ENCODE measurements around the gene EPG5.
"Not testable (repeated sequence)": the region's sequence is repeated elsewhere in the genome, so short reads cannot be mapped to it uniquely, and the experiment has no call there.

EPG5 gene

DNA sequence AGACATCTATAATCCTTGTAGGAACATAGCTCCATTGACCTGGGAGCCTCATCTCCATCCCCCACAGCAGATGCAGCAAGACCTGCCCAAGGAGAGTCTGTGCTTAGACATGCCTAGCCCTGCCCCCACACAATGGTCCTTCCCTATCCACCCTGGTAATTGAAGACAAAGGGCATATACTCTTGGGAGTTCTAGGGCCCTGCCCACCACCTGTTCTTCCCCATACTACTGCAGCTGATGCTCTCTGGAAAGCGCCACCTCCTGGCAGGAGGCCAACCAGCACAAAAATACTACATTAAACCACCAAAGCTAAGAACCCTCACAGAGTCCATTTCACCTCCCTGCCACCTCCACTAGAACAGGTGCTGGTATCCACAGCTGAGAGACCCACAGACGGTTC is 160.0 kb downstream of the EPG5 start:
- H3K9ac ChIP-seq (ENCODE audit: low read length); H3K79me2 ChIP-seq (ENCODE audit: insufficient read depth, low read length); H3K9me2 ChIP-seq (replicated peaks; ENCODE audit: insufficient read depth, low read length); H3K36me3 ChIP-seq (ENCODE audit: low read length); H3K27ac ChIP-seq (ENCODE audit: low read depth, low read length); H3K4me2 ChIP-seq (ENCODE audit: low read depth, low read length, poor library complexity, severe bottlenecking); H3K27me3 ChIP-seq (ENCODE audit: low read length); H3F3A ChIP-seq (ENCODE audit: insufficient read depth); H2AFZ ChIP-seq (ENCODE audit: low read depth, low read length, severe bottlenecking); H3K9me3 ChIP-seq (ENCODE audit: insufficient read depth, low read length); H4K20me1 ChIP-seq (ENCODE audit: low read depth, low read length); H3K4me3 ChIP-seq (ENCODE audit: insufficient read depth, low read length, poor library complexity, severe bottlenecking): not testable (repeated sequence)
- TF ChIP-seq CTCF (IDR thresholded peaks at IDR 0.05; ENCODE audit: insufficient read depth, low read length, poor library complexity, severe bottlenecking) = peak; percentile 68

GRCh38 chr18:45806226-45806625 is 160.9 kb downstream of the EPG5 start:
- TF ChIP-seq EZH2phosphoT487 (conservative IDR thresholded peaks at IDR 0.05; ENCODE audit: low read length) = no peak
- no peak for TF ChIP-seq CTCF (IDR thresholded peaks at IDR 0.05; ENCODE audit: insufficient read depth, low read length, poor library complexity, severe bottlenecking)
- no peaks in the 10 kb centered on the region for H4K20me1 ChIP-seq (ENCODE audit: low read depth, low read length)
- H3K4me3 ChIP-seq (ENCODE audit: insufficient read depth, low read length, poor library complexity, severe bottlenecking) = no peak overlapping the region
- no peaks in the 10 kb centered on the region for H3K36me3 ChIP-seq (ENCODE audit: low read length)
- no peaks in the 10 kb centered on the region for H3F3A ChIP-seq (ENCODE audit: insufficient read depth)
- H3K27me3 ChIP-seq (ENCODE audit: low read length) = no peaks in the 10 kb centered on the region
- no peak overlapping the region for H2AFZ ChIP-seq (ENCODE audit: low read depth, low read length, severe bottlenecking)
- H3K9ac ChIP-seq (ENCODE audit: low read length) = no peak overlapping the region
- H3K79me2 ChIP-seq (ENCODE audit: insufficient read depth, low read length) = no peaks in the 10 kb centered on the region
- H3K9me3 ChIP-seq (ENCODE audit: insufficient read depth, low read length) = 0 out of 2 replicates have a peak, but pooled peaks cover 5% of the 10 kb centered on the region
- no peaks in the 10 kb centered on the region for H3K9me2 ChIP-seq (replicated peaks; ENCODE audit: insufficient read depth, low read length)
- no peak overlapping the region for H3K4me2 ChIP-seq (ENCODE audit: low read depth, low read length, poor library complexity, severe bottlenecking)
- no peak overlapping the region for H3K27ac ChIP-seq (ENCODE audit: low read depth, low read length)

DNA sequence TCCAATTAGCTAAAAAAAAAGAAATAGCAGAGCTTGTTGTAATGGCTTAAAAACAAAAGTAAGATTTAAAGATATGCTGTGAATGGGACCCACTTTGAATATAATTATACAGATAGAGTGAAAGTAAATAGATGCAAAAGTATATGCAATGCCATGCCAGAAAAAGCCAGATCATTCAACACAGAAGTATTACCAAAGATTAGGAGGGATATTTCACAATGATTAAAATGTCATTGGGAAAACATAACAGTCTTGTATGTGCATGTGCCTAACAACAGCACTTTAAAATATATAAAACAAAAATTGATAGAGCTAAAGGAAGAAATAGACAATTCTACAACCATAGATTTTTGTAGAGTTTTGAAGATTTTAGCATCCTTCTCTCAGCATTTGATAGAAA is 161.6 kb downstream of the EPG5 start:
- Histone ChIP-seq H3K9me2 (replicated peaks; ENCODE audit: insufficient read depth, low read length) (no peaks in the 10 kb centered on the region), H3K36me3 (ENCODE audit: low read length) (no peaks in the 10 kb centered on the region), H3K9me3 (ENCODE audit: insufficient read depth, low read length) (peaks cover 6% of the 10 kb centered on the region; the same call in 1 of the 2 replicates), H2AFZ (ENCODE audit: low read depth, low read length, severe bottlenecking) (no peak overlapping the region), H3K4me2 (ENCODE audit: low read depth, low read length, poor library complexity, severe bottlenecking) (no peak overlapping the region), H3F3A (ENCODE audit: insufficient read depth) (no peaks in the 10 kb centered on the region), H4K20me1 (ENCODE audit: low read depth, low read length) (no peaks in the 10 kb centered on the region), H3K79me2 (ENCODE audit: insufficient read depth, low read length) (no peaks in the 10 kb centered on the region), H3K27me3 (ENCODE audit: low read length) (0 out of 2 replicates have a peak, but pooled peaks cover 1% of the 10 kb centered on the region), H3K9ac (ENCODE audit: low read length) (no peak overlapping the region), H3K27ac (ENCODE audit: low read depth, low read length) (no peak overlapping the region), H3K4me3 (ENCODE audit: insufficient read depth, low read length, poor library complexity, severe bottlenecking) (no peak overlapping the region)
- TF ChIP-seq EZH2phosphoT487 (conservative IDR thresholded peaks at IDR 0.05; ENCODE audit: low read length) (no peak), CTCF (IDR thresholded peaks at IDR 0.05; ENCODE audit: insufficient read depth, low read length, poor library complexity, severe bottlenecking) (no peak)
